ENCODE results near the gene SMARCAL1.

Gene SMARCAL1

GRCh38 chr2:216426938-216427337 lies 14.7 kb downstream of the SMARCAL1 start:
- DNase-seq (ENCODE audit: low read depth in 2 of 2): no peak

- DNase-seq (ENCODE audit: low read depth in 2 of 2): no peak
Observed at GRCh38 chr2:216428618-216429350, 16.5 kb downstream of the SMARCAL1 start.

- DNase-seq (ENCODE audit: low read depth in 2 of 2): no peak
Observed at GRCh38 chr2:216429428-216429827, 17.1 kb downstream of the SMARCAL1 start.

GRCh38 chr2:216430811-216431530 lies 18.7 kb downstream of the SMARCAL1 start:
- no peak for DNase-seq (ENCODE audit: low read depth in 2 of 2)

GRCh38 chr2:216431531-216431856 lies 19.2 kb downstream of the SMARCAL1 start:
- DNase-seq (ENCODE audit: low read depth in 2 of 2): no peak

GRCh38 chr2:216436383-216436782 lies 24.1 kb downstream of the SMARCAL1 start:
- DNase-seq (ENCODE audit: low read depth in 2 of 2): no peak

- DNase-seq (ENCODE audit: low read depth in 2 of 2): no peak
Observed at GRCh38 chr2:216441308-216442010, 29.2 kb downstream of the SMARCAL1 start.

- DNase-seq (ENCODE audit: low read depth in 2 of 2): no peak
Observed at GRCh38 chr2:216445501-216445900, 33.2 kb downstream of the SMARCAL1 start.

GRCh38 chr2:216446343-216446742 lies 34.1 kb downstream of the SMARCAL1 start:
- no peak for DNase-seq (ENCODE audit: low read depth in 2 of 2)

GRCh38 chr2:216447293-216447692 lies 35.0 kb downstream of the SMARCAL1 start:
- DNase-seq (ENCODE audit: low read depth in 2 of 2): no peak

- DNase-seq (ENCODE audit: low read depth in 2 of 2): no peak
Observed at GRCh38 chr2:216448829-216449228, 36.5 kb downstream of the SMARCAL1 start.

GRCh38 chr2:216450346-216450745 lies 38.1 kb downstream of the SMARCAL1 start:
- DNase-seq (ENCODE audit: low read depth in 2 of 2): no peak

GRCh38 chr2:216450784-216451183 lies 38.5 kb downstream of the SMARCAL1 start:
- DNase-seq (ENCODE audit: low read depth in 2 of 2): no peak

- no peak for DNase-seq (ENCODE audit: low read depth in 2 of 2)
Observed at GRCh38 chr2:216453955-216454614, 41.8 kb downstream of the SMARCAL1 start.

- DNase-seq (ENCODE audit: low read depth in 2 of 2): no peak
Observed at GRCh38 chr2:216463148-216463547, 50.9 kb downstream of the SMARCAL1 start.

- no peak for DNase-seq (ENCODE audit: low read depth in 2 of 2)
Observed at GRCh38 chr2:216464104-216464720, 51.9 kb downstream of the SMARCAL1 start.

GRCh38 chr2:216465579-216466195 lies 53.4 kb downstream of the SMARCAL1 start:
- no peak for DNase-seq (ENCODE audit: low read depth in 2 of 2)

- DNase-seq (ENCODE audit: low read depth in 2 of 2): no peak
Observed at GRCh38 chr2:216467845-216468244, 55.6 kb downstream of the SMARCAL1 start.

GRCh38 chr2:216469661-216470060 lies 57.4 kb downstream of the SMARCAL1 start:
- DNase-seq (ENCODE audit: low read depth in 2 of 2): no peak

GRCh38 chr2:216473187-216473586 lies 60.9 kb downstream of the SMARCAL1 start:
- DNase-seq (ENCODE audit: low read depth in 2 of 2): no peak

GRCh38 chr2:216474925-216475670 lies 62.8 kb downstream of the SMARCAL1 start:
- peak in 1 of 2 donors; percentile 5 for DNase-seq (ENCODE audit: low read depth in 2 of 2)
